GM12892 (cell line): ENCODE measurements around the gene NAV3.
A peak's percentile ranks its signal among the peaks of the same experiment; 100 is the strongest.

ENCODE experiments used
- DNase-seq: peaks from one replicate; pipeline ENCODE4 v3.0.0; 2011; ENCODE audit not compliant: insufficient read length
- FAIRE-seq: peaks from 2 replicates; lab custom pipeline; 2011; peaks lifted over from hg19 to GRCh38; lab: Jason Lieb, UNC
- POLR2A ChIP-seq: IDR thresholded peaks from 2 replicates; pipeline ENCODE4 v1.6.1; 2011; ENCODE audit warnings: low read depth, low read length, control low read depth
- POLR2AphosphoS5 ChIP-seq: IDR thresholded peaks from 2 replicates; pipeline ENCODE4 v1.6.1; 2011; ENCODE audit warnings: low read depth, low read length, control low read depth
- TAF1 ChIP-seq: IDR thresholded peaks from 2 replicates; pipeline ENCODE4 v1.6.1; 2011; ENCODE audit warnings: low read depth, mild to moderate bottlenecking, control low read depth, low read length, borderline replicate concordance

NAV3 gene

DNA sequence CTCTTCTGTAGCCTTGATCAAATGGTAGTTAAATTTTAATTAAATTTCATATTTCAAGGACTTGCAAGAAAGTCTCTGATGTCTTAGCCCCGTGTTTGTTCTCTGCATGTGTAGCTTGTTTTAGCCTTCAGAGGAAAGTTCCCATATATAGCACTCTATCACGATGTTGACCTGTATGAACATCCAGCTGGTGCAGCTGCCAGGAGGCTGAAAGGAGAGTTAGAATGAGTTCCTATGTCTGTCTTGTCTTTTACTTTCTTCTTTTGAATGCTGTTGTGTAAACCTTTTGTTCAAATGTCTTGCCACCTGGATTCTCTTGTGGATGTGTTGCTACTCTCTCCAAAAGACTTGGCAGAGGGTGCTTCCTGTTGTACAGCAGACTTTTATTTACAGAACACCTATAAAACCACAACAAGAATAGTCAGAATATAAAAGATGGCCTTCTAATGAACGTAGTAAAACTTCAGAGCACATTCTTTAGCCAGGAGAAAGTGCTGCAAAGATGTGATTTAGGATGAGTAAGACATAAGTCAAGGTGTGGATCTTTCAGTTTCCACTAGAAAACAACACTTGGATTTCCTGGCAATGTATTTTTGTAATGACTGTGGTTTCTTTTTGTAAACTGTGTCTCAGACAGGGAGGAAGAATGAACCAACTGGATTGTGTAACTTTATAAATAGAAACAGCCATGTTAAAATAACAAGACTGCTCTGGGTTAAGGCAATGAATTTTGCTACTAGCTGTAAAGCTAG lies 17.2 kb downstream of the NAV3 start:
- FAIRE-seq (peak; percentile 14), DNase-seq (no peak)

DNA sequence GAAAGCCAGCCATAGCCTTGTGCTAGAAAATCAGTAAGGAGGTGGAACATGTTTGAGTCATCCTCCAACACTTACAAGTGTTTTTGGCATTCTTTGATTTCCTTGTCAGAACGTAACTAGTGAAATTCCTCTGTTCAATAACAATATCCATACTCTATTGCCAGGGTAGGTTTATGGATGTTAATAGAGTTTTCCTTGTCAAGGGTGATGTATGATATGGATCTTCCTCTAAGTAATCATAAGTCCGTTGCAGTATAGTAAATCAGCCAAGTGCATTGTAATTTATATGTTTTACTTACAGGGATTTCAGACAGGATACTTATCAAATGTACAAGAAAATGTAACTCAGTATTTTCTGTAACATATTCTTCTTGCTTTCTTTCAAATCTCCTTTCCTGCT lies 19.4 kb downstream of the NAV3 start:
- no peak for TF ChIP-seq POLR2AphosphoS5
- TF ChIP-seq POLR2A, result no peak
- TF ChIP-seq TAF1, result no peak
- no peak for DNase-seq

More for the DNA sequence above, 17.2 kb downstream of the NAV3 start:
- TF ChIP-seq POLR2A, result no peak
- no peak for TF ChIP-seq TAF1
- TF ChIP-seq POLR2AphosphoS5, result no peak

DNA sequence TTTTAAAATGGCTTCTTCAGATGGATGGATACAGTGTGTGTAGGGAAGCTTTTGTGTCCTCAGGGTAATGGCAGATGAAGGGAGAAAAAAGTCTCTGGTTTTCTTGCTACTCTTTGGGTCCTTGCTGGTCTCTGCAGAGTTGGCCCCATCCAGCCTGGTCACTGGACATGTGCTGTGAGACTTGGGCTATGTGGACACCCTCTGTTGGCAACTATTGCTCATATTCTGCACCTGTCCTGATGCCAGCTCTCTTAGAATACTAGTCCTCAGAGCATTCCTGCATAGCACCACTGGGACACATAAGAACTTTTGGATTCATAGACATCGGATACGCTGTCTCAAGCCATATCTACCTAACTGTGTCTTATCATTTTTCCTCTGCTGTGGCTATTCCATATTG lies 20.0 kb downstream of the NAV3 start:
- no peak for FAIRE-seq
- no peak for DNase-seq
- TF ChIP-seq POLR2AphosphoS5, result no peak
- no peak for TF ChIP-seq POLR2A
- TF ChIP-seq TAF1, result no peak

More for the DNA sequence above, 19.4 kb downstream of the NAV3 start:
- no peak for FAIRE-seq

DNA sequence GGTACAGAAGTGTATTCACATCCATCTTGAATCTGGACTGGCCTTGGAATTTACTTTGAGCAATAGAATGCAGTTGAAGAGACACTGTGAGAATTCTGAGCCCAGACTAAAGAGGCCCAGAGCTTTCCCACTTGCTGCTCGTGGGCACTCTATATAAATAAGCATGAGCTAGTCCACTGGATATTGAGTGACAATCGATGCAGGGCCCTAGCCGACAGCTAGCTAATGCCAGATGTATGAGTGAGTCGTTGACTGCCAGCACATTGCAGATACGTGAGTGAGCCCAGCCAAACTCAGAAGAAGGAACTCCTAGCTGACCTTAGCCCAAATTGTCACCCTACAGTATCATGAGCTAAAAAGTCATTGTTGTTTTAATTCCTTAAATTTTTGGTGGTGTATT lies 24.9 kb downstream of the NAV3 start:
- no peak for TF ChIP-seq POLR2A
- no peak for TF ChIP-seq TAF1
- TF ChIP-seq POLR2AphosphoS5, result no peak
- DNase-seq (no peak), FAIRE-seq (no peak)

DNA sequence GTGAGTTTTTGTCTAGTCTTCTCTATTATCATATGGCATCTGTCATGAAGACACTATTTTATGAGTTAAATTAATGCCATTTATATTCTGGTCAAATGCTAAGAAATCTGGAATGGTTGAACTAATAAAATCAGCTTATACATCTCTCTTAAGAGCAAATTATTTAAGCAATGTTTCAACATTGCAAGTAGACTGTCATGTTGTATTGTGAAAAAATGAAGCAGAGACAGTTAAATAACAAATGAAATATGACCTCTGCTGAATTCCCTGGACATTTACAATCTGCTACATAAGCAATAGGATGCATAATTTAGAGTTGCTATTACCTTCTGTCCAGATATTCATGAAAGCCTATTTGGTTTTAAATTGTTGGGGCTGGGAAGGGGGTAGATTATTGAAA lies 30.6 kb downstream of the NAV3 start:
- no peak for TF ChIP-seq POLR2AphosphoS5
- TF ChIP-seq TAF1, result no peak
- no peak for TF ChIP-seq POLR2A
- peak; percentile 5 for FAIRE-seq
- DNase-seq, result no peak

DNA sequence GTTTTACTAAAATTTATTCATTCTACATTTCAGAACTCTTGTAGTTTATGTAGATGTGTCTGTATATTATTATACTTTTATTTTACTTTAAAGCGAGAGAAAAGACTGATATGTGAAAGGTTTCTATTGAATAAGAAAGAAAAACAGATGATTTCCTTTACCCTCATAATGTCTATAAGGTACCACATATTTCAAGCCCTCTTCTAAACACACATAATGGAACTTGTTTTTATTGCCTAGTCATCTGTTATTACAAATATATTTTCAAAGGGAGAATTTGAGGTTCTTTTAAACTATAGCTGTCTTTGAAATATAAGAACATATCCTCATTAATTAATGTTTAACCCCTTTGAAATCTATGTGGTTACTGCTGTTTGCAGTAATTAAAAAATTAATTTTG lies 34.5 kb downstream of the NAV3 start:
- TF ChIP-seq POLR2AphosphoS5 (no peak), POLR2A (no peak), TAF1 (no peak)
- DNase-seq (no peak), FAIRE-seq (no peak)

DNA sequence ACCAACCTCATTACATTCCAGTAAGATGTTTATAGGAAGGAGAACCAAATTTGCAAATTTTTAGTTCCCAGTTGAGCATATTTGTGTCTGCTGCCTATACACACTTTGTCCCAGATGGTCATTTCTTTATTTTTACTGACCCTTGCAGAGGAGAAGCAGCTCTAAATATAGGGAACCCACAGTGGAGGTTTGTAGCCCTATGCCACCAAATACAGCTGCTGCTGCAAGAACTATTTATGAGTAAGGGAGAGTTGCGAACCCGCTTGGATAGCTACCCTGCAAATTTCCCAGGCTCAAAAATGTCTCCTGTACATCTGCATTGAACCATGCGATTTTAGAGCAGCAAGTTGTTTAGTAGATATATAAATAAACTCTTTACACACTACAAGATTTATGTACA lies 48.2 kb downstream of the NAV3 start:
- FAIRE-seq (no peak), DNase-seq (no peak)
- no peak for TF ChIP-seq POLR2A
- TF ChIP-seq POLR2AphosphoS5, result no peak
- no peak for TF ChIP-seq TAF1

DNA sequence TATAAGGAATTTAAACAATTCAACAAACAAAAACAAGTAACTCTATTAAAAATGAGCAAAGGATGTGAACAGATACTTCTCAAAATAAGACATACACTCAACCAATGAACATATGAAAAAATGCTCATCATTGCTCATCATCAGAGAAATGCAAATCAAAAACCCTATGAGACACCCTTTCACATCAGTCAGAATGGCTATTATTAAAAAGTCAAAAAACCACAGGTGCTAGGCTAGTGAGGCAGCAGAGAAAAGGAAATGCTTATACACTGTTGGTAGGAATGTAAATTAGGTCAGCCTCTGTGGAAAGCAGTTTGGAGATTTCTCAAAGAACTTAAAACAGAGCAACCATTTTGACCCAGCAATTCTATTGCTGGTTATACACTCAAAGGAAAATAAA lies 52.0 kb downstream of the NAV3 start:
- DNase-seq (no peak), FAIRE-seq (no peak)
- TF ChIP-seq POLR2AphosphoS5, result no peak
- no peak for TF ChIP-seq TAF1
- no peak for TF ChIP-seq POLR2A

DNA sequence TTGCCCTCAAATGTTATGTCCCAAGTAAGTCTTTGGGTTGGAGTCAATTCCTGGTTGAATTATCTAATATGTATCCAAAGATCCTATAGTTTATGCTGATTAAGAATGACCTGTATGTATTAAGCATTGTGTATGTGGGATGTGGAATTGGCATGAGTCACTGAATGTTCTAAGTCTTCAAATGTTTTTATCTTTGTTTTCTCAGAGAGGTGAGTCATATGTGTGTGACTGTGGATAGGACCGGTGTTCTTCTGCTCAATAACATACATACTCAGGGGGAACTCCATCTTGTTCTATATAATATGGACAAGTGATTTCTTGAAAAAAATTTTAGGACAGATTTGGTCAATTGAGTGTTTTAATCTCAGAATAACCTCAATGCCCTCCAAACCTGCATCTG lies 57.9 kb downstream of the NAV3 start:
- TF ChIP-seq TAF1 (no peak), POLR2A (no peak), POLR2AphosphoS5 (no peak)
- no peak for DNase-seq
- no peak for FAIRE-seq

DNA sequence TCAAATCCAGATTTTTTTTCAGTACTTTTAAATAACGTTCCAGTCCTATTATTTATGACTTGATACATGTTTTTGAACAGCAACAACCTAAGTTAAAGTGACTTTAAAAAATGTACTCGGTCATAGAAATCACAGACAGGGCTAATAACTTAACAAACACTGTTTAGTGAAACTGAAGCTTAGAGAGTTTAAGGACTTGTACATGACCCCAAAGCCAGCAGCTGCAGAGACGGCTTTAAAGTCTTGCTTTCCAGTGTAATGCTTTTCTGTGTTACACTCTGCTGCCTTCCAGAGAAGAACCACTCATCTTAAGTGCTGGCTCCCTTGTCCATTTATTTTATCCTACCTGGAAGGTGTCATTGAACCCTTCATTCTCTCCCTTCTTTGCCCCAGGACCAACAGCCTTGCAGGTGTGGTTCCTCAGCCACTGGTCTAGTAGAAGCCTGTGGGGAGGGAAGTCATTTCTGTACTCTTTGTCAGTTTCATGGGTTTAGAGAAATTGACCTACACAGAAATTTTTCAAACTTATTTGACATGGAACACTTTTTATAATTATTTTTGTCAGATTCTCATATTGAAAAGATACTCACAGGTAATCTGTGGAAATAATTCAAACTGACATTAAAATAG lies 60.9 kb downstream of the NAV3 start:
- FAIRE-seq, result no peak
- TF ChIP-seq POLR2A (no peak), TAF1 (no peak), POLR2AphosphoS5 (no peak)
- DNase-seq, result no peak

DNA sequence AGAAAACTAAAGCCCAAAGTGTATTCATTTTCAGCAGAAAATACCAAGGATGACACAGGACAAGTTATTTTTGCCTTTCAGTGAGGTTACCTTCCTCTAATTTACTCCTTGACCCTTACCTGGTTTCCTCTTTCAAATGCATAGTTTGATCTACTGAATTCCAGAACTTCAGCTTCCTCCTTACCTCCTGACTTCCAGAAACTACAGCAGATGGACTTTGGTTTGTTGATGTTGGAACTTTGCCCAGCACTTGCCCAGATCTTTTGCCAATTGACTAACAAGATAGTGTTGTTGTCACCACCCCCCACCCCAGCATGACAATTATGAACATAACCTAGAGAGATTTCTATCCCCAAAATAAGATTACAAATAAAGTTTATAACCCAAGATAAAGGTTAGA lies 63.2 kb downstream of the NAV3 start:
- FAIRE-seq, result no peak
- no peak for TF ChIP-seq TAF1
- no peak for TF ChIP-seq POLR2AphosphoS5
- TF ChIP-seq POLR2A, result no peak
- DNase-seq, result no peak

DNA sequence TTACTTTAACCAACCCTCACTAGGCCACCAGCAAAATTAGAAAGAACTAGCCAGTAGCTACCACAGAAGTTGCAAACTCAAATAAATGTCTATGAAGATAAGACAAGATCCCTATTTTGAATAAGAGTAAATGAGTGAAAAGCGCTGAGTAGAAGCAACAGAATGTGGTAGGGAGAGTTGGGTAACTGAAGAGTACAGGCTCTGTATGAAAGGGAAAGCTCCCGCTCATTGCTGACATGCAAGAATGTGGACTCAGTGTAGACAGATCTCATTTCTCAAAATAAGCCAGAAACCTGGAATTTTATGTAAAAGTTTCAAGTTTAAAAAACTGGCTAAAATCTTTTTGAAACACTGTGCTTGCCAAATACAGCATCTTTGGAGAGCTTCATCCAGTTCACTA lies 63.9 kb downstream of the NAV3 start:
- FAIRE-seq (no peak), DNase-seq (no peak)
- no peak for TF ChIP-seq POLR2AphosphoS5
- TF ChIP-seq POLR2A, result no peak
- TF ChIP-seq TAF1, result no peak
